ENCODE measurements around the gene LRRC4B. TPM values are rescaled to one million over a fixed set of nuclear protein-coding genes. Genes with fewer than 3 reads are reported as not detected.
"Not testable (repeated sequence)": the region's sequence is repeated elsewhere in the genome, so short reads cannot be mapped to it uniquely, and the experiment has no call there.

LRRC4B gene
- total and polyA plus RNA-seq, 2 of the 4 experiments (the other 2 are of a cell fraction): 0.03 TPM; not detected in 1

GRCh38 chr19:50581795-50582660 lies 13.8 kb upstream of the LRRC4B start:
- DNase-seq; BruUV-seq (replicated peaks); H3K4me2 ChIP-seq (ENCODE audit: low read depth, low read length): not testable (repeated sequence)

More at GRCh38 chr19:50581795-50582660, 13.8 kb upstream of the LRRC4B start:
- H3K4ac ChIP-seq (ENCODE audit: low read depth, low read length); H2AK5ac ChIP-seq (ENCODE audit: low read depth, low read length); H2AK9ac ChIP-seq (replicated peaks; ENCODE audit: low read depth, low read length, poor library complexity); H3K14ac ChIP-seq (replicated peaks; ENCODE audit: low read depth, low read length); H3K4me3 ChIP-seq (ENCODE audit: insufficient read depth, low read depth, low read length); H4K91ac ChIP-seq (ENCODE audit: insufficient read depth, low read depth, low read length); H2BK5ac ChIP-seq (ENCODE audit: low read depth, low read length, poor library complexity, severe bottlenecking); H3K56ac ChIP-seq (ENCODE audit: extremely low read depth, insufficient read depth, low read length); H3K23ac ChIP-seq (ENCODE audit: low read depth, low read length); H3K9me1 ChIP-seq (ENCODE audit: insufficient read depth, low read length); H4K8ac ChIP-seq (ENCODE audit: low read depth in 2 of 2, low read length in 2 of 2); H2AFZ ChIP-seq (replicated peaks; ENCODE audit: low read length, poor library complexity); H3K9me3 ChIP-seq (ENCODE audit: control insufficient read depth, insufficient read depth, low read length); H3K4me1 ChIP-seq (ENCODE audit: control insufficient read depth, insufficient read depth, low read length); intact Hi-C loops (cut with micrococcal nuclease); CTCF ChIA-PET; H2BK15ac ChIP-seq (ENCODE audit: low read depth, low read length); H3K9ac ChIP-seq (ENCODE audit: low read depth, low read length); H4K20me1 ChIP-seq (ENCODE audit: insufficient read depth, low read length); dilution Hi-C loops (cut with HindIII; ENCODE audit: low sequenced_read_pairs, unreplicated experiment); ATAC-seq (ENCODE audit: low read depth); POLR2A ChIA-PET (ENCODE audit: unreplicated experiment); H3K18ac ChIP-seq (ENCODE audit: low read depth, low read length); in situ Hi-C loops (cut with MboI; ENCODE audit: low sequenced_read_pairs); H2BK20ac ChIP-seq (ENCODE audit: low read depth, low read length); H3K36me3 ChIP-seq (ENCODE audit: control insufficient read depth, insufficient read depth, low read length); H4K5ac ChIP-seq (ENCODE audit: low read depth, low read length); H3K27me3 ChIP-seq (ENCODE audit: control insufficient read depth, insufficient read depth, low read length); H3K79me1 ChIP-seq (ENCODE audit: low read depth in 1 of 2, low read length in 2 of 2); H2BK120ac ChIP-seq (ENCODE audit: low read depth, low read length); H3K27ac ChIP-seq (ENCODE audit: insufficient read depth, low read length): not testable (repeated sequence)
- 93% methylated on average over 2 of the region's 24 CpGs; no CpG with 5 or more reads in 1 of the 2 experiments for WGBS, 2 experiments (ENCODE audit: extremely low coverage in 2 of 2, insufficient read length in 1 of 2)

Data from IMR-90 (cell line).